HG03558 (cell line): Measurements from ENCODE around the gene GNG7.

Experiments used
- ATAC-seq: cut with Tn5 transposase; IDR thresholded peaks from one replicate; pipeline ENCODE4 v1.9.1; 2021; ENCODE audit warnings: moderate number of reproducible peaks; ENCODE audit not compliant: unreplicated experiment; ENCODE audit errors: extremely low read depth

GNG7 gene

GRCh38 chr19:2702170-2703076 lies at the start of gene GNG7:
Gene GNG7, minus strand, starts transcription at chr19:2702694. Its CDS starts 182,006 bp downstream, at chr19:2520688.
- no peak for ATAC-seq

DNA sequence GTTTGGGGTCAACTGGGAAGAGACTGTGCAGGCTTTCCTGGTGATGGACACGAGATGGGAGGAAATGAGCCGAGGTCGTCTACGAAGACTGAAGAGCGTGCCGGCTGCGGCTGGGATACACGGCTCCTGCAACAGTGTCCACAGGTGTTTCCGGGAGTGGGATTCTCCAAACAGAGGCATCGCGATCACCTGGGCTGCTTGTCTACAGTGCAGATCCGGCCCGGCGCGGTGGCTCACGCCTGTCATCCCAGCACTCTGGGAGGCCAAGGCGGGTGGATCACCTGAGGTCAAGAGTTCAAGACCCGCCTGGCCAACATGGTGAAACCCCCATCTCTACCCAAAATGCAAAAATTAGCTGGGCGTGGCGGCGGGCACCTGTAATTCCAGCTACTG lies 48.9 kb upstream of the GNG7 start:
- no peak for ATAC-seq

DNA sequence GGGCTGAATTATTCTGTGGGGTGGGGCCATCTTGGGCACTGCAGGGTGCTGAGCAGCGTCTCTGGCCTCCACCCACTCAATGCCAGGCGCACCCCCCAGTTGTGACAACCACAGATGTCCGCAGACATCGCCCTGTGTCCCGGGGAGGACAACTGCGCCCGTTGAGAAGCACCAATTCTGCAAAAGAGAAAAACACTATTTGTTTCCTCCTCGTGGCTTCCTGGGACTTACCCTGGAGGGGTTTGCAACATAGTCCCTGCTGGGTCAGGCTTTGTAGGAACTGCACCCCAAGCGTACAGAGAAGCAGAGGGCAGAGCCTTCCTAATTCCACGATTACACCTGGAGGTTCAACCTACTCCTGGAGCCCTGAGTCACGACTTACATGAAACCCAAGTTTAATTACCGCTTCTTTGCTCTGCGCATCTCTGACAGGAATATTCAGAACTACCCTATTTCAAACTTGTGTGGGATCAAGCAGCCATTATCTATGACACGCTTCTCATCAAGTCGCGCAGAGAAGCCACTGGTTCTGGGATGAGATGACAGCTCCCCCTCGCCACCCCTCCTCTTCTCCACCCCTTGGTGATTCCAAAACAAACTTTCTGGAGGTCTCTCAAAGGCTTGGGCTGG lies 48.4 kb upstream of the GNG7 start:
- no peak for ATAC-seq

DNA sequence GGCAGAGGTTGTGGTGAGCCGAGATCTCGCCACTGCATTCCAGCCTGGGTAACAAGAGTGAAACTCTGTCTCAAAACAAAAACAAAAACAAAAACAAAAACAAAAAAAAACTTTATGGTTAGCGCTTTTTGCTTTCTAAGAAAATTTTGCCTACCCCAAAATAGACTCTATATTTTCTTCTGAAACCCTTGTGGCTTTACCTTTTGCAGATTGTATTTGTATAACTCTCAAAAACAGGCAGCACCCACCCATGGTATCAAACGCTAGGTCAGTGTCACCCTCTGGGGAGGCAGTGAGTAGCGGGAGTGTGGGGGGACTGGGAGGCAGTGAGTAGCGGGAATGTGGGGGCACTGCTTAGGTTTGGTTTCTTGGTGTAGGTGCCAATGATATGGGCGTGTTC lies 44.9 kb upstream of the GNG7 start:
- no peak for ATAC-seq

DNA sequence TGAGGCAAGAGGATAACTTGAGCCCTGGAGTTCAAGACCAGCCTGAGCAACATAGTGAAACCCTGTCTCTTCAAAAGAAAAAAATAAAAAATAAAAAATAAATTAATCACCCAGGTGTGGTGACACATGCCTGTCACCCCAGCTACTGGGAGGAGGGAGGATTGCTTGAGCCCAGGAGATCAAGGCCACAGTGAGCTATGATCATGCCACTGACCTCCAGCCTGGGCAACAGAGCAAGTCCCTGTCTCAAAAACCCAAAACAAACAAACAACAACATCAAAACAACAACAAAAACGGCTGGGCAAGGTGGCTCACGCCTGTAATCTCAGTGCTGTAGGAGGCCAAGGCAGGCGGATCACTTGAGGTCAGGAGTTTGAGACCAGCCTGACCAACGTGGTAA lies 41.6 kb upstream of the GNG7 start:
- ATAC-seq, result no peak

DNA sequence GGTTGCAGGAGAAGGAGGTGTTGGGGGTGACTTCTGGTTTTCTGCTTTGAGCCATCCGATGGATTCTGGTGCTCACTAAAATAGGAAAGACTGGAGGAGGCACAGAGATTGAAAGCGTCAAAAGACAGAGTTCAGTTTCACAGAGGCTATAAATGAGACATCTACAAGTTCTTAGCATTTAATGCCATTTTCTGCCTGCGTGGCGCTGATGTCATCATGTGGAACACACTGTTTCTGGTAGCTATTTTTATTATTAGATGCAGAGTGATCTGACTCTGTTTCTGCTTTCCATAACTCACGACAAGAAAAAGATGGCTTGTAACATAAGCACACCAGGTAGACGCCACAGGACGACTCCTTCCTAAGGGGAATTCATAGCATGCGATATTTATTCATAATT lies 40.6 kb upstream of the GNG7 start:
- no peak for ATAC-seq

- no peak for ATAC-seq
These were observed 37.8 kb upstream of the GNG7 start for GRCh38 chr19:2740314-2740656.

DNA sequence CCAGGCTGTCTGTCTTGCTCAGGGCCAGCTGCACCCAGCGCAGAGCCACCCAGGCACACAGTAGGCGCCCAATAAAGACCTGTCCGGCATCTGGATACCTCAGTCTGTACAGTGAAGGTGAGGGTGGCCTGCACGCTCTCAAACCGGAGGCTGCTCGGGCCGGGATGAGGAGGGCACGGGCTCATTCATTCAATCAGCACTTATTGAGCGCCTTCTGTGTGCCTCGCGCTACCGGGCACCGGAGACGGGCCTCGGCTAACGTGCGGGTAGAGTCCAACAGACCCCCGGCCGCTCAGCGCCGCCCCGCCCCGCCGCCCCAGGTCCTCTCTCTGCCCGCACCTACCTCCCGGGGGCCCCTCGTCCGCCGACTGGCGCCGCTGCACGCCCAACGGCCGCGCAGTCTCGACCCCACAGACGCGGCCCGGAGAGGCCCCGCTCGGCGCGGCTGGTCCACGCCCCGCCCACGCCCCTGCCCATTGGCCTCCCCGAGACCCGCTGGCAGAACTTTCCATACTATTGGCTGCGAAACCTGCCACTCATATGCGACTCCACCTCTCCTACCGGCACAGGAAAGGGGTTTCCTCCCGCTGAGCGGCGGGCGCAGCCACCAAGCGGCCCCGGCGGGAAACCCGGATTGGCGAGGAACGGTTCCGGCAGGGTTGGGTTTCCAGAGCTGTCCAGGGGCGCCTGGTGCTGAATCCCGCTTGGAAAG lies 37.3 kb upstream of the GNG7 start, which contains the start of gene SLC39A3:
TSS of gene SLC39A3 (minus strand) at position 416 of the 712 bp plus-strand sequence. CDS start 2,760 bp downstream, outside the sequence.
- ATAC-seq, result no peak

GRCh38 chr19:2736550-2737190 lies 34.2 kb upstream of the GNG7 start:
- no peak for ATAC-seq

DNA sequence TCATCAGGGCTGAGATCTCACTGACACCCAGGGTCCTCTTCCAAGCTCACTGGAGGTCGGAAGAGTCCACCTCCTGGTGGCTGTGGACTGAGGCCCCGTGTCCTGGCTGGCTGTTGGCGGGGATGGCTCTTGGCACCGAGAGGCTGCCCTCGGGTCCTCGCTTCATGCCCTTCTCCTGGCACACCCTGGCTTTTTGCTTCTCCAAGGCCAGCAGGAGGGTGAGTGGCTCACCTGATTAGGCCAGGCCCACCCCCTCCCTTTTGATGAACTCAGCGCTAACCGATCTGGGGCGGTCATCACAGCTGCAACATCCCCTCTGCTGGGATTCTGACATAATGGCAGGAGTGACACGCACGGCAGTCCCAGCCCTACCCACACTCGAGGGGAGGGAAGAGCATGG lies 32.9 kb upstream of the GNG7 start:
- ATAC-seq, result no peak

DNA sequence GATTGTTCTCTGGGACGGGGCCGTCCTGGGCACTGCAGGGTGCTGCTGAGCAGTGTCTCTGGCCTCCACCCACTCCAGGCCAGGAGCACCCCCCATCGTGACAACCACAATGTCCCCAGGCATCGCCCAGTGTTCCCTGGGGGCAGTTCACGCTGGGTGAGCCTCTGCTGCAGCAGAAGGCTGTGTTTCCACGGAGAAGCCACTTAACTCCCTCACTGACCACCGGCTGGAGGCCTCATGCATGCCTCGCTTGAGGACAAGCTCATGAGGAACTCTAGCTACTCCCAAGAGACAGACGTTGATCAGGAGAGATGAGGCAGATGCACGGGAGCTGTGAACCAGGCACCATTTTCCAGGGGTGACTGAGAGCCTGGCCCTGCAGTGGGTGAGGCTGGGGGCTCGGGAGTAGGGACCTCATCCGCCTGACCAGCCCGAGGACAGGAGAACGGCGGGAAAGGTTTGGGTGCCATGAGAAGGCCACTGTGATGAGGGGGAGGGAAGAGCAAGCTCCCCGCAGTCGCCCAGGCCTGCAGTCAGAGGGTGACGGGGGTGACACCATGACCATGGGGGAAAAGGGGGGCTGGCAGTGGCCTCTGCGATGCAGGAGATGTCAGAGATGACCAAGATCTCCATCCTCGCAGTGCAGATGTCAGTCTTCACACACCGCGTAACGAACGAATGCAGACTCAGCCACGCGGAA lies 32.2 kb upstream of the GNG7 start:
- no peak for ATAC-seq

DNA sequence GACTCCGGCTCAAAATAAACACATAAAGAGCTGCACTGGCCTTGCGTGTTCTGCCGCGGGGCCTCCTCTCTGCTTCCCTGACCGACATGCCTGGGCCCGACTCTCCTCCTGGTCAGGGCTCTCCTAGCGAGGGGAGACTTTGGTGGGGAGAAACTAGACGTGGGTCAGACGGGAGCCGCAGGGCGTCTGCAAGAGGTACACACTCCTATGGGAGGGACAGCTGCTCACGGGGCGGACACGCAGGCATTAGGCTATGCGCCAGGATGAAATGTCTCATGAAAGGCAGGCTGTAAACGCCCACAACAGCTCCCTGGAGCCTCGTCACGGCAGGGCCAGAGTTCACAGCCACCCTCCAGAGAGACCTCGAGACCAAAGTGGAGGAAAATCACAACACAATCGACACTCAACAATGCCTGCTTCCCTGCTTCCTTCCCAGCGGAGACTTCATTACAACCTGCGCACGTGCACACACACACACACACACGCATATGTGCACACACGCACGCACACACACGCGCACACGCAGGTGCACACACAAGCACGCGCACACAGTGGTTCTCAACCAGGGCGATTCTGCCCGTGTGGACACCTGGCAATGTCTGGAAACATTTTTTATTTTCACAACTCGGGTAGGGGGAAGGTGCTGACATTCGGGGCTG lies 31.6 kb upstream of the GNG7 start:
- ATAC-seq, result no peak

DNA sequence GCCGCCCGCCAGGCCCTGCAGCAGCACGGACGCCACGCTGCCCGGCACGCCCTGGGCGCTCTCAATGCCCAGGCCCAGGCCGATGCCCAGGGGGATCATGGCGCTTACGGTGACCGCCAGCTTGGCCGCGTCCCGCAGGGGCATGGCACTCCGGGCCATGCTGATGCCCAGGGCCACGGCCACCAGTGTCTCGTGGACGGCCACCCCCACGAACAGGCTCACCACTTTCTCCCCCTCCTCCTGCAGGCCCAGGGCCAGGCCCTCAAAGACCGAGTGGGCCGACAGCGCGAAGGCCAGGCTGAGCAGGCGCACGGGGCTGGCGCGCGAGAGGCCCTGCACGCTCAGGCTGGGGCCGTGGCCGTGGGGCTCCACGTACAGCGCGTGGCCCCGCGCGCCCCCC lies 30.4 kb upstream of the GNG7 start:
- no peak for ATAC-seq

DNA sequence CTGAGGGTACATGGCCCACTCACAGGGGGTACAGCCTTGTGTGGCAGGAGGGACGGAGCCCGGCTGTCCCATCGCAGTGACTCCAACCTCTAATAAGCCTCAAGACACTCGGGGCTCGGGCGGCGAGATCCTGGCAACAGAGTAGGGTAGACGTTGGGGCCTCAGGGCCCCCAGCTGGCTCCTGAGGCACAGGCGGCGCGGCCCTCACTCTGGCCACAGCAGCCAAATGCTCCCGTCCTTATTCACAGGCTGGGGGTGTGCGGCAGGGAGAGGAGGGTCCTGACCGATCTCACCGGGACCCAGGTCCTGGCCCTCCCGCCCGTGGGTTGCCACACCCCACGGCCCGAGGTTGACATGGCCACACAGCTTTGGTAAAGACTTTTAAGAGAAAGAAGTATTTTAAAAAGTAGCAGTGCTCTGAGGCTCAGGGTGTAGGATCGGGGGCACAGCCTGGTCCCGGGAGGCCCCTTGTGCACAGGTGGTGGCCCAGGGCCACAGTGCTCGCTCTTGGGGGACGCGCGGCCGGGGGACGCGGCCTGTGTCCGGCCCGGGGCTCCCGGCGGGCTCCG lies 29.7 kb upstream of the GNG7 start:
- no peak for ATAC-seq

GRCh38 chr19:2731181-2731995 lies 28.9 kb upstream of the GNG7 start:
- no peak for ATAC-seq

DNA sequence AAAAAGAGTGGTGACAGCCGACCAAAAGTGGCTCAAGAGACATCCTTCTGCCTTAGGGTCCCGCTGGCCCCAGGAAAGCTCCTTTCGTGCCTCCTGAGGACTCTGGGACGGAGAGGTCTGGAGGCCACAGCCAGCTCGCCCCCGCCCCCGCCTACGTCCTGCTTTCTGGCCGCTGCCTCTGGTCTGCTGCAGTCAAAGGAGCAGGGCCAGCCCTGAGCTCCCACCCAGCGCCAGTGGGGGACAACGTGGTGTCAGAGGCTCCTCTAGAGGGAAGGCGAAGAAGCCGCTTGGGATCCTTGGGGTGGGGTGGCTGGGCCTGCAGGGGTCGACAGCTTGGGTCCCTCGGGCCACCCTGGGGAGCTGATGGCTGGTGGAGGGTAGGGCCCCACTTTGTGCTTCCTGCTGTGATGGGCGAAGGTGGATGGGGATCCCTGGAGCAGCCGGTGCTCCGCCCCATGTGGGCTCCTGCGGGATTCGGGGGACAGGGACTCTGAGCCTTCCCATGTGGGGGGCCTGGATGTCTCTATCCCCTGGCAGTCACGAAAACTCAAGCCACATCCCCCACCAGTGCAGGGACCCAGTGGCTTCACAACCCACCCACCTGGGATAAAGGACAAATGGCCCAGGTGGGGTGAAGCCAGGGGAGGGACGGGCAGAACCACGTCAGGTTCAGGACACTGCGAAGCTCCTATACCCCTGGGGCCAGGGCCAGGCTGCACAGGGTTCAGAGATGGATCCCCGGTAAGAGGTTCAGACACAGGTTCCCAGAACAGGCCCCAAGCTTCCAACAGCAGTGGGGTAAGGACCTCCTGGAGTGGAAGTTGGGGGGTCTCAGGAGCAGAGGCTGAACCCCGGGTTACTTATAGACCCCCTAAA lies 27.7 kb upstream of the GNG7 start:
- no peak for ATAC-seq

GRCh38 chr19:2728783-2729387 lies 26.4 kb upstream of the GNG7 start:
- ATAC-seq, result no peak
